NCI-H748 treated with DMSO at 0.1 percent for 48 hours (cell line): ENCODE measurements around the gene BRD1.

ENCODE experiments used
- DNase-seq: peaks from one replicate; lab custom pipeline; 2025; lab: John Stamatoyannopoulos, UW

The BRD1 gene

DNA sequence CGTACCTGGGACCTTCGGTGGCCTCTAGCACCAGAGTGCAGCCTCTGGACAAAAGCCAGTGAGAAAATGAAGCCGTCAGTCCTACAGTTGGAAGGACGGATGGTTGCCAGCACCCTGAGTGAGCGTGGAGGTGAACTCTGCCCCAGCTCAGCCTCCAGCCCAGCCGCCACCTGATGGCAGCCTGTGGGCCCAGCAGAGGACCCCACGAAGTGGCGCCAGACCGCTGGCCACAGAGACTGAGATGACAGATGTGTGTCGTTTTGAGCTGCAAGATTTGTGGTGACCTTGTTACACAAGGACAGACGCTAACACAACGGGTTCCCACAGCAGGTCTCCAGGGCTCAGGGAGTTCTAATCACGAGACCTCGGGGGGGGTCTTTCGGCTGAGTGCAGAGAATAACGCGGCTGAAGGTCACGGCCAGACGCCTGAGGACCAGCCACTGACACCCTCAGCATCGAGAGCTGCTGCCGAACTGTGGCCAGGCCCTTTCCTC is 75.0 kb downstream of the BRD1 start:
- DNase-seq, result no peak

DNA sequence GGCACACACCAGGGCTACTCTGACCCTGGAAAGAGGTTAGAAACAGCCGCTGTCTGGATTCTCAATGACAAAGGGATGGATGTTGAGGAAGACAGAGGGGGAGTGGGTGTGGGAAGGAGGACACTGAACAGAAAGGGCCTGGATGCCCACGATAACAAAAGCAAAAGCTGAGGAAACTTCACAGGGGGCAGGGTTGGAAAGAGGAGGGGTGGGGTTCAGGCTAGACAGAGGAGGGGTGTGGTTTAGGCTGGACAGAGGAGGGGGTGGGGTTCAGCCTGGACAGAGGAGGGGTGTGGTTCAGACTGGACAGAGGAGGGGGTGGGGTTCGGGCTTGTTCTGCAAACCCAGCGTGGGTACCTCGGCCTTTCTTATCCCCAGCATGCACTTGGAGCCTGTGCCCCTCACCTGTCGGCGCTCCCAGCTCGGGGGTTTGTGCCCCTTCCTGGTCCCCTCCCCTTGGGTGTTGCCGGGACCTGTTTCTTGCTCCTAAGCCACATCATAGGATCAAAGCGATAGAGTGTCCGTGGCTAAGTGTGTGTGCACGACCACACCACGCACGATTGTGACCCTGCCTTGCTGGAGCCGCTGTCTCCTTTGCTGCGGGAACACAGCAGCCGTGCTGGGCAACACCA is 75.6 kb downstream of the BRD1 start:
- no peak for DNase-seq

DNA sequence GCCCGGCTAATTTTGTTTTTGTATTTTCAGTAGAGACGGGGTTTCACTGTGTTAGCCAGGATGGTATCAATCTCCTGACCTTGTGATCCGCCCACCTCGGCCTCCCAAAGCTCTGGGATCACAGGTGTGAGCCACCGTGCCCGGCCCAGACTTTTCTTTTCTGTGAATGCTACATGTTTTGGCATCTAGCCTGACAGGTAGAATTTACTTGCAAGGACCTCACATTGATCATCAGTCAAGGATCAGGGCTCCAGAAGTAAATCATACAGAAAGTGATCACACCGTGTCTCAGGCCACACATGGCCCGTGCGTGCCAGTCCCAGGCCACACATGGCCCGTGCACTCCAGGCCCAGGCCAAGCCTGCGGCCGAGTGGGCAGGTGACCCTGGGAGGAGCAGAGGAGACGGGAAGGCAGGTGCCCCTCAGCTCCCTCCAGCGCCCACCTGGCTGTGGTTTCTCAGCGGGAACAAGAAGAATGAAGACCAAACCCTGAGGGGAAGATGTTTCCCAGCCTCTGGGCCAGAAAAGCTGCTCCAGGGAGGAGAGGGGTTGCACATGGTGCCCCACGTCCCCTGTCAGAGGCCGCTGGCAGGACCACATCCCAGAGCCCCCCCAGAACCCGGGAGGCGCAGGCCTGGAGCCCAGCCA is 76.2 kb downstream of the BRD1 start:
- DNase-seq, result no peak

DNA sequence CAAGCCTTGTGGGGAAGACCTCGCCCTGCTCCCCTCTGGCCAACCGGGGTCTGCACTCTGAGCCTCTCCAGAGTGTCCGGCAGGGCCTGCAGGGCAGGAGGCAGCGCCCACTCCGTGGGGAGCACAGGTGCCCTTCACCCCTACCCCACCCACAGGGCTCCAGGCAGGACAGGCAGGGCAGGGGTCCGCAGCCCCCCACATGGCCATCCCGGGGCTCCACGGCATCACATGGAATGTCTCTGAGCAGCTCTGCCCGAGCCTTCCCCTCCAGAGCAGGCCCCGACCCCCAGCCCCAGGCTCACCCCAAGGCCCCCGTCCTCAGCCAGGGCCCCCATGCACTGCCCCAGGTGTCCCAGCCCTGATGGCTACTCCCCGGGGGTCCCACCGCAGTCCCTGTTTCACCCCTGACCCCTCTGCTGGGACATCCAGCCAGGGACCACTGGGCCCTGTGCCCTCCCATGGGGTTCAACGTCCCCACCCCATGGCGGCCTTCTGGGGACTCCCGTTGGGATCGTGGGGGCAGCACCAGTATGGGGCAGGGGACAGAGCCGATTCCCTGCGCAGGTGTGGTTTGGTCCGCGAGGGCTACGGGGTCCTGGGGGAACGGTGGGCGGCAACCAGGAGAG is 77.7 kb downstream of the BRD1 start:
- DNase-seq, result no peak

DNA sequence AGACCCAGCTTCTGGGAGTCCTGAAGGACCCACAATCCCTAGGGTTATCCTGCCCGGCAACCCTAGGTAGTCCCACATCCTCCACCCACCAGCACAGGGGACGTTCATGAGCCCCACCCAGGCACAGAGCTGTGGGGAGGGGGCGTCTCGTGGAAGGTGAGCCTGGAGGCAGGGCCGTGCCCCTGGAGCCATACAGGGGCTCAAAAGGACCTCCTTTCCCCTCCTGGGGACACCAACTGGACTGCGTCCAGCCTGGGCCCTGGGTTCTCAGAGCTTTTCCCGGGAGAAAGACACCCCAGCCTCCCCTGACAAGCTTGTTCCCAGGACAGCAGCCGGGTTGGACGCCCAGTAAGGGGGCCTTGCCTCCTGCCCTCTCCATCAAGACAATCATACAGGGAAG is 78.4 kb downstream of the BRD1 start:
- no peak for DNase-seq

DNA sequence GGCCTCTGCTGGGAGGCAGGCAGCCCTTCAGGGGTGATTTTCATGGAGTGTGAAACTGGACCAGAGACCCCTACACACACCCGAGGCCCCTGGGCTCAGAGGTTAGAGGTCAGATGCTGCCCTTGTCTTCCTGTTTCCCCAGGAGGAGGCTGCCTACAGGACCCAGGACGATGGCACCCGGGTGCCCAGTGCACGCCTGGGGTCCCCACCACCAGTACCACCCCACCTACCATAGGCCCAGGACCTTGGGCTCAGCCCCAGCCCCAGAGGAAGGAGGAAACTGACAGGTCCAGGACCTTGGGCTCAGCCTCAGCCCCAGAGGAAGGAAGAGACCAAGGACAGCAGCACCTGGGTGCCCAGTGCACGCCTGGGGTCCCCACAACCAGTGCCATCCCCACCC is 79.2 kb downstream of the BRD1 start:
- no peak for DNase-seq

DNA sequence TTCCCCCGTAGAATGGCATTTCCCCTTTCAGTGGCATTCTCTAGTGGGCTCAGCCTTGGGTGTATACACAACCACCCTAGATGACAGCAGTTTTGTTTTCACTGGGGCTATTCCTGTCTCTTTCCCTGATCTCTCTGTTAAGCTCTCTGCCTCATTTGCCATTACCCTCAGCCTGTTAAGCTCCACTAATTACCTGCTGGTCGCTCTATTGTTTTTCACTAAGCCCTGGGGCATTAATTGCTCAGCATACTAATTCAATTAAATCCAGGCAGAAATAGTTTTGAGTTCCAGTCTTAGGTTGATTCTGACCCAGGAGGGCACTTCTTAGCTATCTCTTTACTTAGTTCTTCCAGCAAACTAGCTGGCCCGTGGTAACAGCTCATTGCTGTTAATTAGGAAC is 80.0 kb downstream of the BRD1 start:
- no peak for DNase-seq

DNA sequence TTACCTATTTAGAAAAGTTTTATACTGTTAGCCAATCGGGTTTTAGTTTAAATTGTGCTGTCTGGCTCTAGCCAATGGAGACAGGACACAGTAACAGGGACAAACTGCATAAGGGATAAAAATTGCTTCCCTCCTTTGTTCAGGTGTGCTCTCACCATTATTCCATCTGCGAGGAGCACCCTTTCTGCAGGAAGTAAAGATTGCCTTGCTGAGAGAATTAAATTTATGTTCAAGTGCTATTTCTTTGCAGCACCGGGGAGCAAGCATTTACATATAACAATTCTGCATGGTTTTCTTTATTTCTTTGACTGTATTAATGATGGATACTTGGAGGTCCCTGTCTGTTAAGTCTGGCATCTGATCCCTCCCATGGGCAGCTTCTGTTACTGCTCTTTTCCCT is 80.5 kb downstream of the BRD1 start:
- no peak for DNase-seq

DNA sequence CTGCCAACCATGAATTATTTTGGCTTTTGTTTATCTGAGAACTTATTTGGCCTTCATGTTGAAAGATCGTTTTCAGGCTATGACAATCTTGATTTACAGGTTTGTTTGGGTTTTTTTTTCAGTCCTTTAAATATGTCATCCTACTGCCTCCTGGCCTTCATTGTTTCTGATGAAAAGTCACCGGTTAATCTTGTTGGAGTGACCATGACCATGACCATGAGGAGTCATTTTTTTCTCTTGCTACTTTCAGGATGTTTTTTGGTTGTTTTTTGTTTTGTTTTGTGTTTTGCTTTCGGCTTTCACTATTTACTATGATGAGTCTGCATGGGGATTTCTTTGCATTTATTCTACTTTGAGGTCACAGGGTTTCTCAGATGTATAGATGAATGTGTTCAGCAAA is 81.6 kb downstream of the BRD1 start:
- no peak for DNase-seq

DNA sequence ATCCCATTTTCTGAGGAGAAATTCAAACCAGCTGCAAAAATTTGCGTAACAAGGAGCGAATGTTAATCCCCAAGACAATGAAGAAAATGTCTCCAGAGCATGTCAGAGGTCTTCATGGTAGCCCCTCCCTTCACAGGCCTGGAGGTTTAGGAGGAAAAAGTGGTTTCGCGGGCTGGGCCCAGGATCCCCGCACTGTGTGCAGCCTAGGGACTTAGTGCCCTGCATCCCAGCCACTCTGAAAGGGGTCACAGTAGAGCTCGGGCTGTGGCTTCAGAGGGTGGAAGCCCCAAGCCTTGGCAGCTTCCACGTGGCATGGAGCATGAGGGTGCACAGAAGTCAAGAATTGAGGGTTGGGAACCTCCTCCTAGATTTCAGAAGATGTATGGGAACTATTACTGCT is 87.4 kb downstream of the BRD1 start:
- DNase-seq, result no peak

DNA sequence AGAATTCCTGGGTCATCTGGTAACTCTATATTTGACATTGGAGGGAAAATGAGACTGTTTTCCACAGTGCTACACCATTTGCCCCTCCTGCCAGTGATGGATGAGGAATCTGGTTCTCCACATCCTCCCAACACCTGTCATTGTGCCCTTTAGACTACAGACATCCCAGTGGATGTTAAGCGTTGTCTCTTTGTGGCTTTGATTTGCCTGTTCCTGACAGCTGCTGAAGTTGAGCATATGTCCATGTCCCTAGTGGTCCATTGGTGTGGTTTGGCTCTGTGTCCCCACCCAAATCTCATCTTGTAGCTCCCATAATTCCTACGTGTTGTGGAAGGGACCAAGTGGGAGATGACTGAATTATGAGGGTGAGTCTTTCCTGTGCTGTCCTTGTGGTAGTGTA is 88.5 kb downstream of the BRD1 start:
- DNase-seq, result no peak

DNA sequence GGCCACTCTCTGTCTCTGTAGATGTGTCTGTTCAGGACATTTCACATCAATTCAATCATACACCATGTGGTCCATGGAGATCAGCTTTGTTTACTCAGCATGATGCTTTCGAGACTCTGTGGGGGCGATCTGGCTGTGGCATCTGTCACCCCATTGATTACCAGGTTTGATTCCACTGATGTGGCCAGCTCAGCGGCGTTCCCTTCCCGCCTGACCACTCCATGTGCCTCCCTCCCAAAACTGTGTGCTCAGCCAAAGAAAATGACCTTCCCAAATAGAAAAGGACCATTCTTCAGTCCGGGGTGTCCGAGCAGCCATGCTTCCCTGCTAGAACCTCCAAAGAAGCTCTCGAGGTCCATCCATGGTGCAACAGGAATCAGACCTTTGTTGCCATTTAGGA is 89.1 kb downstream of the BRD1 start:
- no peak for DNase-seq

DNA sequence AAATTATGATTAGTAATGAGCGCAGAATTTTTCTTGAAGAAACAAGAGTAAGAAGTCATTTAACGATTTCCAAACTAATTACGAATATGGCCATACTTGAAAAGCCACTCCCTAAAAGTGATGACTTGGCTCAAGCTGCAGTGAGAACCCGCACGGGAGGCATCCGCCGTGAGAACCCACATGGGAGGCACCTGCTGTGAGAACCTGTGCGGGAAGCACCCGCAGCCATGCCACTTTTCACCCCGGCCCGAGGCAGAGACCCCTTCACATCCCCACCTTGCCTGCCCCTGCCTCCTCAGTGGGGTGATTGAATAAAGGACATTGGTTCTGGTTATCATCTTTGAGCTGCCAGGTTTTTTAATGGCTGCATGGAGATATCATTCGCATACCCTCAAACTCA is 89.7 kb downstream of the BRD1 start:
- DNase-seq, result no peak

DNA sequence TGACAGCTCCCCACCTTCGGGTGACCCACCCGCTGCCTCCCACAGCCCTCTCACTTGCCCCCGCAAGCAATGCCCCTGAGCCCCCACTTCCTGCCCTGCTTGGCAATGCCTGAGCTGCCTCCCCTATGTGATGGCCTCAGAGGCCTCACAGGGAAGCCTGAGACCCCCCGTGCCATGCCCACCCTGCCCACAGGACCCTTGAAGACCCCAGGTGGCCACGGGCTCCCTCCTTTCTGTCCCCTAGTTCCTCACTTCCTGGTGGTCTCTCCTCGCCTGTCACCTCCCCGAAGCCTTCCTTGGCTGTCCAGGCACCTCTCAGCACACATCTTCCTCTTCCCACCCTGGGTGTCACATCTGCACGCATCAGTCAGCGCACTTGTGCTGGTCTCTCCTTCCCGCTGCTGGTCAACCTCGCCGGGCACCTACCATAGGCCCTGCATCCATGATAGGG is 90.5 kb downstream of the BRD1 start:
- no peak for DNase-seq

DNA sequence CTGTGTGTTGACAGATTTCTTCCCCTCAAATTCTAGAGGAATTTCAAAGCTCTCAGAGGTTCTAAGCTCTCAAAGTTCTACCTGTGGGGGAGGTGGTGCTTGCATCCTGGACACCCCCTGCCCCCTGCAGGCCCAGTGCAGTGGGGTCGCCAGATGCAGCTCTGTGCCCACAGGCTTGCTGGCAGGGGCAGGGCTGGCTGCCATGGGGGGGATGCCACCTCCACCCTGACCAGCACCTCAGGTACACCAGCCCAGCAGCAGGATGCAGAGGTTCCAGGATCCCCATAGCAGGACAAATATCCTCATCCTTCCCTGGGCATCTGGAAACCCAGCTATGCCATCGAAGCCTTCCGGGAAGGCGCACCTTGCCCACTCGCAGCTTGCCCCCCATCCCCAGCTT is 91.1 kb downstream of the BRD1 start:
- DNase-seq, result no peak

DNA sequence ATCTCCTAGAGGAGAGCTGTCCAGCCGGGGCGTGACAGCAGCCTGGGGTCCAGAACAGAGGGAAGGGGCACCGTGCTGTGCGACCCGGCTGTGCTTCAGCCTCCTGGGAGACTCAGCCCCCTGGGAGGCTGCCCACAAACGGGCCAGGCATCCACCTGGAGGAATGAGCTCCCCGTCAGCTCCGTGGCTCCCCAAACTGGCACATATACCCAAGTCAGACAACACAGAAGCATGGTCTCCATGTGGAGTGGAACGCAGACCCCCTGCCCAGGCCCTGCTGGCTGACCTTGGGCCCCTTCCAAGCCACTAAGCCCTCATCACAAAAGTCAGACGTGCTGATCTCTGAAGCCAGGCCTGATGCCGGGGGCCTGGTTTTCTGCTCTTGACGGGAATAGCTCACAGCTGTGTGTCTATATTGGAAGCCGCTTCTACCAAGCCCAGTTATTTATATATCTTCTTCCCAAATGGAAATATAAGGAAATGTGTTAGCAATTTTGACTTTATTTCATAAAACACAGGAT is 91.7 kb downstream of the BRD1 start:
- no peak for DNase-seq

DNA sequence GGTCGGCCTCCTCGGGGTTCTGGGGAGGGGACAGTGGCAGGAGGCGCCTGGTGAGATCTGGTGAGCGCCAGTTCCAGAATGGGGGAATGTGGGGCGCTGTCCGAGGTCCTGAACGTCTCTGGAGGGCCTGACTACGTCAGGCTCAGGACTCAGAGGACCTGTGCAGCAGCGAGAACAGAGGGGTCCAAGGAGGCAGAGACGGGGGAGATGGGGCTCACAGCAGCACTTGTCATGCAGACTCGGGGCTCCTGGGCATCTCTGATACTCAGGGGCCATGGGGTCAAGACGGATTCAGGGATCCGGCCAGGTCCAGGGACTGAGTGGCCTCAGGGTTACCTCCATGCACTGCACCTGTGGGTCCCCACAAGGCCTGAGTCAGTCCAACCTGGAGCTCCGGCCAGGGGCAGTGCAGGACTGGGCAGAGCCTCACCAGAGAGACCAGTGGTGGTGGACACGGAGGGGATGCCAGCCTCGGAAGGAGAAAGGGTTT is 92.2 kb downstream of the BRD1 start:
- no peak for DNase-seq

DNA sequence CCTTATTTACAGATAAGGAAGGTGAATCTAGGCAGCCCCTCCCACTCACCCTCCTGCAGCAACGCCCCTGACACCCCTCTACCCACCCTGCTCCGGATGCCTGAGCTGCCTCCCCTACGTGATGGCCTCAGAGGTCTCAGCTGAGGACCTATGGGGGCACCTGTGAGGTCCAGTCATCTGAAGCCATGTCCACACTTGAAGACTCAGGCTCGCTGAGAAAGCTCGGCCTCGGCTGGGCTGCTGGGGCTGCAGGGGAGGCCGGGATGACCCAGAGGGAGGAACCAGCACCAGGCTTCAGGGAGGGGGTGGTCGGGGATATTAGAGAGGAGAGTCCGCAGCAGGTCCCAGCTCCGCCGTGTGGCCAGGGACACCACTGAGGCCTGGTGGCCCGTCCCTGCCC is 92.8 kb downstream of the BRD1 start:
- DNase-seq, result no peak

DNA sequence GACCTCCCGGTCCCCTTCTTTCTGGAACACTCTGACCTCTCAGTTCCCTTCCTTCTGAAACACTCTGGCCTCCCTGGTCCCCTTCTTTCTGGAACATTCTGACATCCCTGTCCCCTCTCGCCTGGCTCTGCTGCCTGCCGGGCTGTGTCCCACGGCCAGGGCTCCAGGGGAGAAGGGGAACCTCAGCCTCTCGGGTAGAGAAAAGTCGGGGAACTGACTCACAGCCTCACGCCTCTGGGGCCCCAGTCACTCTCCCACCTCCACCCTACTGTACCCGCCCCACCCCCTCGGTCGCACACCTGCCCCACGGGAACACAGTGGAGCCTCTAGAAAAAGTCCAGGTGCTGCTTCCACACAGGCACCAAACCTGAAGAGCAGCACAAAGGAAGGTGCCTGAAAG is 93.3 kb downstream of the BRD1 start:
- no peak for DNase-seq

DNA sequence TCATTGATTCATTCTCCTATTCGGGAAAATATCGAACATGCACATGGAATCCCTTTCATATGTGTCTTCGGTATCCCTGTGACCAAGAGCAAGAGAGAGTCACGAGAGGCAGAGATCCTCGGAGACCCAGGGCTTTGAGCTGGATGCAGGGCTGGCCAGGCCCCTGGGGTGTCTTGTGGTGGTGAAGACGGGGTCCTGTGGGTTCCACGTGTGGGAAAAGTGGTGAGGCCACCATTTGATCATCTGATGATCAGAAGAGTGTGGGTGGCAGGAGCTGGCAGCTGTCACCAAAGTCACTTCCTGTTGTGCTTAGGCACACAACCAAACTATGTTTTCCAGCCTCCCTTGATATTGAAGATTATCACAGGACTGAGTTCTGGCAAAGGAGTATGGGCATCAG is 94.0 kb downstream of the BRD1 start:
- DNase-seq, result no peak

DNA sequence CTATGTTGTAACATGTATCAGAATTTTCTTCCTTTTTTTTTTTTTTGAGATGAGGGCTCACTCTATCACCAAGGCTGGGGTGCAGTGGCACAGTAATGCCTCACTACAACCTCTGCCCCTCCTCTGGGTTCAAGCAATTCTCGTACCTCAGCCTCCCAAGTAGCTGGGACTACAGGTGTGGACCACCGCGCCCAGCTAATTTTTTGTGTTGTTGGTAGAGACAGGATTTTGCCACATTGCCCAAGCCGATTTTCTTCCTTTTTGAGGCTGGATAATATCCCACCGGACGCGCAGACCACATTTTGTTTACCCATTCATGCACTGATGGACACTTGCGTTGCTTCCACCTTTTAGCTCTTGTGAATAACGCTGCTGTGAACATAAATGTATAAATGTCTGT is 97.0 kb downstream of the BRD1 start:
- no peak for DNase-seq

DNA sequence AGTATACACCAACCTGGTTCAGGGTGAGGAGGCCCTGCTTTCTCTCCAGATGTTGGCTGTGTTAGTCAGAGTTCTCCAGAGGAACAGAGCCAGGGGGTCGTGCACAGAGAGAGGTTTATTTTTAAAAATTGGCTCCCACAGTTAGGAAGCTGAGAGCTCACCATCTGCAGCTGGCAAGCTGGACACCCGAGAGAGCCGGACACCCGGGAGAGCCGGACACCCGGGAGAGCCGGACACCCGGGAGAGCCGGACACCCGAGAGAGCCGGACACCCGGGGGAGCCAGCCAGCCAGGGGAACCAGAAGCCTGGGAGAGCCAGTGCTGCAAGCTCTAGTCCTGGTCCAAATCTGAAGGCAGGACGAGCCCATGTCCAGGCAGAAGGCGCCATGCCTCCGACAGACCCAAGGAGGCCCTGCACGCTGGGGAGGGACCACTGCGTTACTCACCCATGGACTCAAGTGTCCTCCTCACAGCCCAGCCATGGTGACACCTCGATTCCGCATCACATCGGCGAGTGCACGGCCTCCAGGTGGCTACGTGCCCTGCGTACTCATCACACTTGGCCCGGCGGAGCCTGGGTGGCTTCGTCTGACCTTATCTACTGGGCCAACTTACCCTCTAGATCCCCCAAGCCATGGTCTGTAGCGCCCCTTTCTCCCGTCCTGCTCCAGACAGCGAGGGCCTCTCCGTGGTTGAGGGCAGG is 99.0 kb downstream of the BRD1 start:
- no peak for DNase-seq
